Trophoblast cell (in vitro differentiated cells and primary cell): ENCODE data around the gene PITPNM3.

Experiments
- DNase-seq, 2 donors: peaks; one replicate each; pipeline ENCODE4 v3.0.0-alpha.2; 2016
- H2AFZ ChIP-seq: 2 replicates; pipeline ENCODE4 v1.6.1; 2013; ENCODE audit warnings: low read length, moderate library complexity, mild to moderate bottlenecking; ENCODE audit not compliant: insufficient read depth, poor library complexity
- H2AK5ac ChIP-seq: 2 replicates; pipeline ENCODE4 v1.6.1; 2013; ENCODE audit warnings: mild to moderate bottlenecking, low read length
- H2BK120ac ChIP-seq: 2 replicates; pipeline ENCODE4 v1.6.1; 2013; ENCODE audit warnings: low read length, mild to moderate bottlenecking, moderate library complexity; ENCODE audit not compliant: insufficient read depth, poor library complexity
- H2BK12ac ChIP-seq: 2 replicates; pipeline ENCODE4 v1.6.1; 2013; ENCODE audit warnings: mild to moderate bottlenecking, low read length, moderate library complexity
- H2BK5ac ChIP-seq: 2 replicates; pipeline ENCODE4 v1.6.1; 2013; ENCODE audit warnings: low read length, low read depth, moderate library complexity, mild to moderate bottlenecking; ENCODE audit not compliant: poor library complexity
- H3K14ac ChIP-seq: 2 replicates; pipeline ENCODE4 v1.6.1; 2013; ENCODE audit warnings: mild to moderate bottlenecking, low read length
- H3K18ac ChIP-seq: 2 replicates; pipeline ENCODE4 v1.6.1; 2013; ENCODE audit warnings: mild to moderate bottlenecking, low read length
- H3K23ac ChIP-seq: 2 replicates; pipeline ENCODE4 v1.6.1; 2013; ENCODE audit warnings: low read length
- H3K27ac ChIP-seq: 2 replicates; pipeline ENCODE4 v1.5.1; 2013; ENCODE audit warnings: low read depth, mild to moderate bottlenecking, inconsistent platforms, low read length, moderate library complexity
- H3K27me3 ChIP-seq: 2 replicates; pipeline ENCODE4 v1.6.1; 2013; ENCODE audit warnings: inconsistent platforms, mild to moderate bottlenecking, low read length, moderate library complexity; ENCODE audit not compliant: insufficient read depth
- H3K36me3 ChIP-seq, 2 experiments: 1 replicate in 1 of 2; 2 replicates in 1 of 2; pipeline ENCODE4 v1.6.1; 2013; ENCODE audit warnings: low read length in 2 of 2, mild to moderate bottlenecking in 2 of 2, moderate library complexity in 1 of 2; ENCODE audit not compliant: insufficient read depth in 2 of 2, control insufficient read depth in 1 of 2
- H3K4ac ChIP-seq: 2 replicates; pipeline ENCODE4 v1.6.1; 2013; ENCODE audit warnings: low read depth, mild to moderate bottlenecking, low read length, moderate library complexity
- H3K4me1 ChIP-seq, 2 experiments: 1 replicate in 1 of 2; 2 replicates in 1 of 2; pipeline ENCODE4 v1.6.1; 2013; ENCODE audit warnings: low read length in 2 of 2, mild to moderate bottlenecking in 2 of 2, moderate library complexity in 1 of 2; ENCODE audit not compliant: insufficient read depth in 2 of 2, control insufficient read depth in 1 of 2
- H3K4me2 ChIP-seq: 2 replicates; pipeline ENCODE4 v1.6.1; 2013; ENCODE audit warnings: inconsistent platforms, mild to moderate bottlenecking, low read length, moderate library complexity
- H3K4me3 ChIP-seq: 2 replicates; pipeline ENCODE4 v1.5.1; 2013; ENCODE audit warnings: mild to moderate bottlenecking, low read depth, low read length, inconsistent platforms
- H3K79me1 ChIP-seq: one replicate; pipeline ENCODE4 v1.6.1; 2013; ENCODE audit warnings: low read length
- H3K79me2 ChIP-seq: 2 replicates; pipeline ENCODE4 v1.6.1; 2013; ENCODE audit warnings: low read length, mild to moderate bottlenecking; ENCODE audit not compliant: control insufficient read depth, insufficient read depth, poor library complexity
- H3K9ac ChIP-seq: 2 replicates; pipeline ENCODE4 v1.6.1; 2013; ENCODE audit warnings: mild to moderate bottlenecking, low read length
- H3K9me3 ChIP-seq: 2 replicates; pipeline ENCODE4 v1.6.1; 2013; ENCODE audit warnings: low read depth, mild to moderate bottlenecking, control low read depth, inconsistent platforms, low read length; ENCODE audit not compliant: insufficient read depth
- H4K12ac ChIP-seq: 2 replicates; pipeline ENCODE4 v1.6.1; 2013; ENCODE audit warnings: low read depth, mild to moderate bottlenecking, low read length, moderate library complexity
- H4K8ac ChIP-seq: 2 replicates; pipeline ENCODE4 v1.6.1; 2013; ENCODE audit warnings: low read depth, mild to moderate bottlenecking, low read length, moderate library complexity
- H4K91ac ChIP-seq: one replicate; pipeline ENCODE4 v1.6.1; 2013; ENCODE audit warnings: low read depth, mild to moderate bottlenecking, low read length, moderate library complexity
- WGBS: extraction: QIAGEN DNeasy Blood & Tissue Kit; methylation state at CpG from one replicate; pipeline ENCODE4 v1.1.7; 2013; ENCODE audit warnings: missing lambda C conversion rate; ENCODE audit not compliant: insufficient read length, insufficient coverage; ENCODE audit errors: extremely low coverage; 5-methylcytosine and 5-hydroxymethylcytosine counted together

The PITPNM3 gene

DNA sequence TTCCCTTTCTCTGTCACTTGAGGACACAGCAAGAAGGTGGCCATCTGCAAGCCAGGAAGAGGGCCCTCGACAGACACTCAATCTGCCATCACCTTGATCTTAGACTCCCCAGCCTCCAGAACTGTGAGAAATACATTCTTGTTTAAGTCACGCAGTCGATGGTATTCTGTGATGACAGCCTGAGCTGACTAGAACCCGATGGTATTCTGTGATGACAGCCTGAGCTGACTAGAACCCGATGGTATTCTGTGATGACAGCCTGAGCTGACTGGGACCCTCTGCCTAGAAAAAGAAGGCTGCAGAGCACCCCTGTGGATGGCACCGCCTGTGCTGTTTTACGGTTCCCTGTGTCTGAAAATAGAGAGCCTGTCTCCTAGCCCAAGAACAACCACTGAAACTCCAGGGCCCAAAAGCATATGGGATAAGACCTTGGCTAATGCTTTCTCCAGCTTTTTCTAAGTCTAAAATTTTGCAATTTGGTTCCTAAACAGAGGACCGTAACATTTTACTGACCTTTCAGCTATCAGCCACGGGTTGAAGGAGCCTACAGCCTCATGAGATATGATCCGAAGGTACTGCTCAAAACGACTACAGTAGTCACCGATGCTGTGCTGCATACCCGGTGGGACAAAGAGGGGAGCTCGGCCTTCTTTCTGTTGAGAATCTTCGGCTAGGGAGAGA, 33.1 kb upstream of the PITPNM3 start:
- H3K4me2 ChIP-seq, result no peak overlapping the region
- H3K79me1 ChIP-seq, result no peaks in the 10 kb centered on the region
- H4K12ac ChIP-seq, result no peak overlapping the region
- H3K36me3 ChIP-seq, result peaks cover 18 to 46% of the 10 kb centered on the region in 2 experiments
- H3K14ac ChIP-seq, result no peak overlapping the region
- H3K23ac ChIP-seq, result no peak overlapping the region
- H4K8ac ChIP-seq, result no peak overlapping the region
- no peak overlapping the region for H2AFZ ChIP-seq
- peak; percentile 59 to 79 for DNase-seq
- no peak overlapping the region for H3K18ac ChIP-seq
- H3K79me2 ChIP-seq, result no peaks in the 10 kb centered on the region
- H3K4me1 ChIP-seq, result no peaks in the 10 kb centered on the region
- H2BK5ac ChIP-seq, result no peak overlapping the region
- H3K4ac ChIP-seq, result no peak overlapping the region
- H2BK120ac ChIP-seq, result no peak overlapping the region
- no peak overlapping the region for H3K4me3 ChIP-seq
- H2AK5ac ChIP-seq, result no peak overlapping the region
- H2BK12ac ChIP-seq, result no peak overlapping the region
- no peak overlapping the region for H3K27ac ChIP-seq
- no peaks in the 10 kb centered on the region for H3K9me3 ChIP-seq
- no peak overlapping the region for H4K91ac ChIP-seq
- no peak overlapping the region for H3K9ac ChIP-seq
- no CpG with 5 or more reads among the region's 15 CpGs for WGBS
- H3K27me3 ChIP-seq, result no peaks in the 10 kb centered on the region

DNA sequence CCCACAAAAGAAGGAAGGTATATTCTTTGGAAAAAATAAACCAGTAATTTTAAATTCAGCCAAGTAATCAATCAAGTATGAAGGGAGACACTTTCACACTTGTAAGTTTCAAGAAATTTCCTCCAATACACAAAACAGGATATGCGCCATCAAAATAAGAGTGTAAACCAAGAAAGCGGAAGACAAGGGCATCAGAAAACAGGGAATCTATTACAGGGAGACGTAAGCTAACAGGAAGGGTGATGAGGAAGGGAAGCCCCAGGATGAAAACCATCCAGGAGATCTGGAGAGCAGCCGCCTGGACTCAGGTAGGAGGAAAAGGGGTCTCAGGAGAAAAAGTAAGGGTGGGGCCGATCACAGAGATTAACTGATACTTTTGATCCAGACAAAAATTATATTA, 31.8 kb upstream of the PITPNM3 start:
- no peak overlapping the region for H3K9ac ChIP-seq
- H3K36me3 ChIP-seq, result peaks cover 14 to 44% of the 10 kb centered on the region in 2 experiments
- no peak overlapping the region for H2AFZ ChIP-seq
- no peaks in the 10 kb centered on the region for H3K79me2 ChIP-seq
- no peak overlapping the region for H3K23ac ChIP-seq
- no peak overlapping the region for H2BK5ac ChIP-seq
- H3K4me3 ChIP-seq, result no peak overlapping the region
- H3K4me1 ChIP-seq, result no peaks in the 10 kb centered on the region
- H3K18ac ChIP-seq, result no peak overlapping the region
- H2BK120ac ChIP-seq, result no peak overlapping the region
- H3K27me3 ChIP-seq, result no peaks in the 10 kb centered on the region
- no peak overlapping the region for H3K27ac ChIP-seq
- H3K9me3 ChIP-seq, result no peaks in the 10 kb centered on the region
- H3K4ac ChIP-seq, result no peak overlapping the region
- no peak for DNase-seq
- H3K79me1 ChIP-seq, result no peaks in the 10 kb centered on the region
- no peak overlapping the region for H3K14ac ChIP-seq
- H4K8ac ChIP-seq, result no peak overlapping the region
- H3K4me2 ChIP-seq, result no peak overlapping the region
- no peak overlapping the region for H4K91ac ChIP-seq
- H4K12ac ChIP-seq, result no peak overlapping the region
- no peak overlapping the region for H2AK5ac ChIP-seq
- no CpG with 5 or more reads among the region's 5 CpGs for WGBS
- no peak overlapping the region for H2BK12ac ChIP-seq

DNA sequence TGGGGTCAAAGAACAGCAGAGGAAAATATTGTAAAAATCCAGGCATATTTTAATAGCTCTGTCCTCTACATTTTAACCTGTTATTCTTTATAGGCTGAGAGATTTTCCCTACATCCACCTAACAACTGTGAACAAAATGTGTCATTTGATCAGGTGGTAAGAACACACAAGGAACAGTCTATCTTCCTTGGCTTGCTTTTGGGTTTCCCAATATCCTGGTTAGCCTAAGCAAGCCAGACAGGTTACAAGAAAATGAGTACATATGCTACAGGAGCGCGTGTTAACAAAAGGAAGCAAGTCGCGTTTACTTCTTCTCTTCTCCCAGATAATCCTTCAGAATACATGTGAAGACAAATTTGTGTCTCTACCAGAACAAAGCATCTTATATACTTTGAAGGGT, 31.0 kb upstream of the PITPNM3 start:
- Histone ChIP-seq H3K27ac (no peak overlapping the region), H3K4me2 (no peak overlapping the region), H3K4me1 (no peaks in the 10 kb centered on the region), H2BK5ac (no peak overlapping the region), H3K23ac (no peak overlapping the region), H3K4ac (no peak overlapping the region), H3K18ac (no peak overlapping the region), H4K12ac (no peak overlapping the region), H2AK5ac (no peak overlapping the region), H3K9me3 (no peaks in the 10 kb centered on the region), H3K27me3 (no peaks in the 10 kb centered on the region), H3K9ac (no peak overlapping the region), H2AFZ (no peak overlapping the region), H3K4me3 (no peak overlapping the region), H3K79me2 (no peaks in the 10 kb centered on the region), H3K79me1 (no peaks in the 10 kb centered on the region), H4K91ac (no peak overlapping the region), H2BK12ac (no peak overlapping the region), H3K14ac (no peak overlapping the region), H2BK120ac (no peak overlapping the region), H3K36me3 (peaks cover 12 to 43% of the 10 kb centered on the region in 2 experiments), H4K8ac (no peak overlapping the region)
- no peak for DNase-seq
- no CpG with 5 or more reads among the region's 4 CpGs for WGBS

DNA sequence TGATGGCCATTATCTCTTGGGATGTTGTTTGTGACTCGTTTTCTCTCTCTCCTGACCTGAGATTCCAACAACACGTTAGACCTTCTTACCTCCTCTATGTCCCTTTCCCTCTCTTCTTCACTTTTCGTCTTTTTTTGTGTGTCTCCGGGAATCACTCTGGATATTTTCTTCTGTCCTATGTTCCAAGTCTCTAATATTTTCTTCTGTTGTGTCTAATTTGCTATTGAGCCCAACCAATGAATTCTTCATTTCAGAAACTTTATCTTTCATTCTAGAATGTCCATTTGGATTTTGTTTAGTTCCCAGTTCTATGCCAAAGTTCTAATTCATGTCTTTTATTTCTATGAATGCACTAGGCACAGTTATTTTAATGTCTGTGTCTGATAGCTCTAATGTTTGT, 27.1 kb upstream of the PITPNM3 start:
- no CpG with 5 or more reads among the region's 4 CpGs for WGBS
- Histone ChIP-seq H2AFZ (no peak overlapping the region), H3K9ac (no peak overlapping the region), H3K79me2 (no peaks in the 10 kb centered on the region), H3K23ac (no peak overlapping the region), H3K27ac (no peak overlapping the region), H4K8ac (no peak overlapping the region), H3K14ac (no peak overlapping the region), H3K79me1 (no peaks in the 10 kb centered on the region), H3K36me3 (peaks cover 3 to 27% of the 10 kb centered on the region in 2 experiments), H4K91ac (no peak overlapping the region), H3K27me3 (no peaks in the 10 kb centered on the region), H3K9me3 (no peaks in the 10 kb centered on the region), H2AK5ac (no peak overlapping the region), H2BK12ac (no peak overlapping the region), H3K4me3 (no peak overlapping the region), H3K4me2 (no peak overlapping the region), H4K12ac (no peak overlapping the region), H3K4ac (no peak overlapping the region), H2BK5ac (no peak overlapping the region), H2BK120ac (no peak overlapping the region), H3K4me1 (peaks cover 6% of the 10 kb centered on the region in 2 experiments), H3K18ac (no peak overlapping the region)
- DNase-seq, result no peak
